ENCODE results near the gene RERE.

Gene RERE

DNA sequence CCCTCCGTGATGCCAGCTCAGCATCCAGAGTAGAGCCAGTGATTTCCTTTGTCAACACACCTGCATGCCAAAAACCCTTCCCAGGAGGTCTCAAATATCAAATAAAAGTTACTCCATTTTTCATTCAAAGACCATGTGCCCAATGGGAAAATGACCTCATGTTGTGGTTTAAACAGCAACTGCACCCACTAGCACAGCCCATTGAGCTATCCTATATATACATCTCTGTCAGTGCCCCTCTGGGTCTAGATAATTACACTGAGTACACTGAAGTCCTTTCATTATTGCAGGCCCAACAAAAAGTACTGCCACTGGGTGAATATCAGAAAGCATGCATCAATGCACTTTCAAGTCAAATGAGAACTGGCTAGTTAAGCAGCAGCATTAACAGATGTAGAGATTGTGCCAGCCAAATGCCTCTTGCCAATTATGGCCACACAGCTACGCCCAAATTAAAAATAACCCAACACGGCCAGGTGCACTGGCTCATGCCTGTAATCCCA lies 381.8 kb downstream of the RERE start:
- DNase-seq, result no peak

DNA sequence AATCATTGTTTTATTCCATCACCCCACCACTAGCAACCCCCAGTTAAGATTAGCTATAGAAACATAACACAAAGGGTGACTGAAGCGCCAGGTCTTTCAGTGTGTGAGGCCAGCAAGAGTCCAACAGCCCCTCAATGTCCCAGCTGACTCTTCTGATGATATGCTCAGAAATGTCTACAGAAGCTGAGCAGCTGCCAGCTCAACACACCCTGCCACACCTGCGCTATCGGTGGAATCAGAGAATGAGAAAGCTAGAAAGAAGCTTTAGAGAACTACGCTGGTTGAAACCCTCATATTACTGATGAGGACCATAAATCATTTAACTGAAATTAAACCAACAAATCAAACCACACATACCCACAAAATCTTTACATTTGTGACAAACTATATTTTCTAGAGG lies 383.3 kb downstream of the RERE start:
- no peak for DNase-seq

DNA sequence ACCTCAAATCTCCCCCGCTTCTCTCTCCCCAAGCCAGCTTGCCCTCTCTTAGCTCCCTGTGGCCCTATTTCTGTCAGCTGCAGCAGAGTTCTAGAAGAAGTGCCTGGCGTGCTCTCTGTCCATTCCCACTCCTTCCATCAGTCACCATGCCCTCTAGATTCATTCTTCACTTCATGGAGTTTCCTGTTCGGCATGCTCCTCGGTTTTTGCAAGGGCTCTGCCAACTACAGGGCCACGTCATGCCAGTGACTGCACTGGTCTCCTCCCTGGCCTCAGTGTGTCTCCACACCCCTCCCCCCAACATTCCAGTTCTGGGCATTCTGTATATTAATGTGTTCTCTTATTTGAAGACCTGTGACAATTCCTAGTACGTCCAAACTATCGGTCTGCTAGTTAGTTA lies 385.7 kb downstream of the RERE start:
- no peak for DNase-seq

DNA sequence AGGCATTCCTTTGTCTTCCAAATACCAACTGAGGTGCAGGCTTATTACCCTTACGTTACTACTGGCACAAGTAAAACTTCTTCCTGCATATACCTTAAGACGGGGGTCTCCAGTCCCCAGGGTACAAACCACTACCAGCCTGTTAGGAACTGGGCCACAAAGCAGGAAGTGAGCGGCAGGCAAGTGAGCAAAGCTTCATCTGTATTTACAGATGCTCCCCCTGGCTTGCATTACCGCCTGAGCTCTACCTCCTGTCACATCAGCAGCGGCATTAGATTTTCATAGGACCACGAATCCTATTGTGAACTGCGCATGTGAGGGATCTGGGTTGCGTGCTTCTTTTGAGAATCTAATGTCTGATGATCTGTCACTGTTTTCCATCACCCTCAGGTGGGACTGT lies 386.4 kb downstream of the RERE start:
- no peak for DNase-seq

DNA sequence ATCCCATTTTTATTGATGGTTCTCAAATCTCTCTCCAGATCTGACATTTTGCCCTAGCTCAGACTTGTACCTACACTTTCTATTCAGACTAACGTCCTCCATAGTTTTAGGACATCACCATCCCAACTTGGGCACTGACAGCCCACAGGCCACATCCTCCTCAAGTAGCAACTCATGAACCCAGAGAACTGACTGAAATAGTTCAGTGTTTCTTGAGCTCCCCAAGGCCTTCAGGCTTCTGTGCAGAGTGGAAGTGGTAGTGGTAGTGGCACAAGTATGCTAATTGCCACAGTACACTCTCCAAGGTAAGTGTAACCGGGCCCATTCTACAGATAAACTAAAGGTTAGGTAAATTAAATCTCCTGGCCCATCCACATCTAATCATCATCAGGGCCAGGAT lies 387.0 kb downstream of the RERE start:
- DNase-seq, result no peak

DNA sequence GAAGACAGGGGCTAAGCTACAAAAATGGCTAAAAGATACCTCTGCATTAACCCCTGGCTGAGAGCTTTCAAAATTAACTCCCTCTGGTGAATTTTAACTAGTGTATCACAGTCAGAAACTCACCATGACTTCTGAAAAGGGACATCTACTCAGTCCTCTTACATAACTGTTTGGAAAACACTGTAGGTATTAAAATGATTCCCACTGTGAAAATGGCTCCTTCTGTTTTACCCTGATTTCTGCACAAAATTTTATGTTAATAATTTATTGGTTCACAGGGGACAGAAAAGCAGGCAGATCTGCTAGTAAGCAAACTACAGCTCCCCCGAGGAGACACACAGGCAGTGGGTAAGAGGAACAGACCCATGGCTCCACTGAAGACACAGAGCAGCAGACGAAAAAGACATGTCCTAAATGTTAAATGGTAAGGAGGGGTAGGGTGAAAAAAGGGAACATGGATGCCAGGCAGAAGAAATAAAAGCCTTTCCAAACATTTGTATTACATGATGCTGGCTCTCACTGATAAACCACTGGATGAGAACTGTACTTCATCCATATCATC lies 387.8 kb downstream of the RERE start:
- no peak for DNase-seq

DNA sequence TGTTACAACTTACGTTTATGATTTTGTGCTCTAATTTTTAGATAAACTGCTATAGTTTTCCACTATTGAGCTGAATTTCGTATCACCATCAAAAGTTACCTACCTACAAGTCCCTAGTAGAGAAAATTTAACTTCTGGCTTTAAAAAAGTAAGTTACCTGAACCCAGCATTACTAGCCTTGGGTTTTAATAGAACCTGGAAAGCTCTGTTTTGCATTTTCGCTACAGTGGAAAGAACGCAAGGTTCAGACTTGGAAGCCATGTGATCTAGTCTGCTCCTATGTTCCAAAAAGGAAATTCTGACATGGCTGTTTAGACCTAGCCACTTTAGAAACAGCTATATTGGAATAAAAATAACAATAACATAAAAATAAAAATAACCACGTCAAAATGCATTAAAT lies 389.0 kb downstream of the RERE start:
- DNase-seq, result no peak

DNA sequence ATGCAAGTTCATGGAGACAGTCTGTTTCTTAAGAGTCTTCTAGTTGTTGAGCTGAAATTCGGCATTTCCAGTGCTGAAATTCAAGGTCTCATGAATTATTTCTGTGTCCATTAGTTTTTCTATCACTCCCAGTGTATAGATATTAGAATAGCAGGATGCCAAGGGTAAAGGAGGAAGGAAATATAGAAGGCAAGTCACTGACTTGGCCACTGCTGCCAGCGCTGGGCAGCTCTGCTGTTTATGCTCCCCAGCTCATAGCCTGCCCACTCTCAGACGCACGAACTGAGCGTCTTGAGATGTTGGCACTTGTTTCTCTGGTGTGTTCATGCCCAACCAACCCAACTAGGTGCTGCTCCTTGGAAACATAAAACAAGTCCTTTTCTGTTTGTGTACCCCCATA lies 389.5 kb downstream of the RERE start:
- no peak for DNase-seq

DNA sequence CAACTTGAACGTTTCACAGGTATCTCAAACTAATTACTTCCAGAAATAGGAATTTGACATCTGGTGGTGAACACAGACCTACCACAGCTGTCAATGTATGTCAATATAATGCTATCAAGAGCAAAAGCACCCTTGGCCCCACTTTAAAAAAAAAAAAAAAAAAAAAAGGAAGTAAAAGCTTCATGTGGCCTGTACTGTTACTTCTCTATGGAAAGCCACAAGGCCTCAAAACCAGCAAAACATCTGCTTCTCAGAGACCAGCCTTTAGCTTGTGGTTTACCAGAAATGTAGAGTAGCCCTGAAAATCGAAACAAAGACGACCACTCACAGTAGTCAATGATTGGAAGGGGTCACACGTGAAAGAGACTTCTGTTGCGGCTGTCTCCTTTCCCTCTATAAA lies 389.9 kb downstream of the RERE start:
- no peak for DNase-seq

DNA sequence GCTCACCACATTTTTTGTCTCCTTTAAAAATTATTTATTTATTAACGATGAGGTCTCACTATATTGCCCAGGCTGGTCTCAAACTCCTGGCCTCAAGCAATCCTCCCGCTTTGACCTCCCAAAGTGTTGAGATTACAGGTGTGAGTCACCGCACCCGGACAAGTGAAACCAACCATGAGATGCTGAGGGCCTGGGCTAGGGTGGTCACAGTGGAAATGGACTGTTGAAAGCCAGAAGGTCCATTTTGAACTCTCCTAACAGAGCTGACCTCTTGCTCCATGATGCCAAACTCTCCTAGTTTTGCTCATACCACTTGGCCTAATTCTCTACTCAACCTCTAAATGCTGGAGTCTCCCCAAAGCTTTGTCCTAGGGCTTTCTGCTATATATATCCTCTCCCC lies 390.4 kb downstream of the RERE start:
- DNase-seq, result no peak

GRCh38 chr1:8425781-8426161 lies 391.7 kb downstream of the RERE start:
- DNase-seq, result no peak

DNA sequence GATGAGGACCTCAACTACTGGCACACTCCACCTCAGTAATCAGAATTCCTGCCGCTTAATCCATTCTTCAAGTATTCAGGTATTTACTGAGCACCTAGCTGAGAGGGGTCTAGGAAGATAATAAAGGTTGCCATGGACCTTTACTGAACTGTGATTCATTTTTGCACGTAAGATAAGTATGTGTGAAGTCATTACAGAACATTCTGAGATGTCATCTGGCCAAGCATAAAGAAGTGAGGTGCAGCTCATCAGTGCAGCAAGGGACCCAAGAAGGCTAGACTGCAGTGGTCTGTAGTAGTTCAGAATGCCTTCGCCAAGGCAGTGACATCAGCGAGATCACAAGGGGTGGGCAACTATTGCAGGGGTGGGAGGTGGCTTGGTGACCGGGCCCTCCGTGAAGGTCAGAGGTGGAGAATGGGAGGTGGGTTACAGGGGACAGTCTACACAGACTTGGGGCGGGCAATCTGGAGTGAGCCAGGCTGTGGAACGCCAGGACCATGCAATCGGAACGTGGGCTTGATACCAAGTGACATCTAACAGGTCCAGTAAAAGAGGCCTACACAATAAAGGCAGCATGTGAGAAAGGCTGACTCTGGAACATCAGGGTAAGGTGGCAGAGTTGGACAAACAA lies 392.2 kb downstream of the RERE start:
- no peak for DNase-seq

DNA sequence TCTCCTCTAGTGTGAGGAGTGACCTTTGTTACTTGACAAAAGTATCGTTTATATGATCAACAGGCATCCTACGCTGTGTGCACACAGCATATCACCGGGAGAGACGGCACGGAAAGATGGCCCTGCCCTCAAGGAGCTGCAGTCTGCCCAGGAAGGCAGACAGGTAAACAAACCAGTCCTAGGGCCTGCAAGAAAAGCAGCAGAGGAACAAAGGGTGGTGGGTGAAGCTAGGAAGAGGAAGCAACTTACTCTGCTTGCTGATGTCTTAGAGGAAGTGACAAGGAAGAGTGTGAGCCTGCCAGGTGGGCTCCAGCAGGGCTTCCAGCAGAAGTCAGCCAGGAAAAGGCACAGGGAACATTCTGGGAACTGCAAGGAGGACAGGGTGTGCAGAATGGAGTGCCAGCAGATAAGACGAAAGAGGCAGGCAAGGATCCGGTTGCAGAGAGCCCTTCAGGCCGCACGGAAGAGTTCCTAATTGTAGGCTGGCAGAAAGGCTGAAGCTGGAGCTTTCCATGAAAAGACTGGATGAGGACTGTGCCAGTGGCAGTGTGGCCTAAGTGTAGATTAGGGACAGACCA lies 392.8 kb downstream of the RERE start:
- no peak for DNase-seq

- DNase-seq, result peak; percentile 12
Measured at GRCh38 chr1:8423692-8424538, 393.5 kb downstream of the RERE start.

DNA sequence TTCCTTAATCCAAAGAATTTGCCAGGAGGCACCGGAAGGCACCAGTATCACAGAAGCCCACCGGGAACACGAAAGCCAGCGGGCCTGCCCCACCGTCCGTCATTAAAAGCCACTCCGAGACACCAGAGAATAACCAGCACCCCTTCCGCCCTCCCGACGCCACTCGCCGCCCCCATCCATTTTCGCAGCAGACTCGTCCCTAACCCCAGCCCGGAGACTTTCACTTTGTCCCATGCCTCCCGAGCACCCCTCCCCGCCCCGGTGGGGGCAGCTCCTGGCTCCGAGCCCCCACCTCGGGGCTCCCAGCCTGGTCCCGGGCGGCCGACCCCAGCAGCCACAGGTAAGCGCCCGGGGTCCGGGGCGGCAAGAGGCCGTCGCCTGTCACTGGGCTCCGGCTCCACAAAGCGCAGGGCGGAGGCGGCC lies 394.2 kb downstream of the RERE start:
- DNase-seq, result no peak

DNA sequence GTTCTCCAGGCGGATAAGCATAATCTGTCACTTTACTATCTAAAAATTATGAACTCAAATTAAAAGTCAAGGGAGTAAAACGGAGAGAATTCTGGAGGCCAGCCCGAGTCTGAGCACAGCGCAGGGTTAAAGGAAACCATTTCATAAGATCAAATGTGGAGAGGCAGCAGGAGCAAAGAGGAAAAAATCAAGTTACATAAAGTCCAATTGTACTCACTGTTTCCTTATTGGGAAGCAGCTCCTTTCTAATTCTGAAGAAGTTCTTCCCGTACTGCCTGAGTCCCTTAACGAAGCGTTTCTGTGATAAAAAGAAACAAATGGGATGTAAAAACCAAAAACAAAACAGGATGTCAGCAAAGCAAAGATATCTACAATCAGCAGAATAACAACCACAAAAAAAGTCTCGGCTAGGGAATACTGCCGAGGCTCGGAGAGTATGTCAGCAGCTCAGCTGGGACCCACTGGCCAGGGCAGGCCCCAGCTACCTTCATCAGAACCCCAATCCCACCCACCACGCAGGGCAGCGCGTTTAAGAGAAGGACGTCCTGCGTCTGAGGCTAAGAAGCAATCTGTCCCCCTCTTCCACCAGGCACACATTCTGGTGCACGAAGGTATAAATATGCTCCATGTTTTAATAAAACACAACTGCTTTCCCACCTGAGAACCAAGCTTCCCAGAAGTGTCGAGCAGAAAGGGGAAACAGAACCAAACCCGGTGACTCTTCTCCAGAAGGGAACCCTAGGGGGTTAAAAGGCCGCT lies 394.8 kb downstream of the RERE start:
- no peak for DNase-seq

- peak; percentile 26 for DNase-seq
Measured at GRCh38 chr1:8421721-8422120, 395.7 kb downstream of the RERE start.

DNA sequence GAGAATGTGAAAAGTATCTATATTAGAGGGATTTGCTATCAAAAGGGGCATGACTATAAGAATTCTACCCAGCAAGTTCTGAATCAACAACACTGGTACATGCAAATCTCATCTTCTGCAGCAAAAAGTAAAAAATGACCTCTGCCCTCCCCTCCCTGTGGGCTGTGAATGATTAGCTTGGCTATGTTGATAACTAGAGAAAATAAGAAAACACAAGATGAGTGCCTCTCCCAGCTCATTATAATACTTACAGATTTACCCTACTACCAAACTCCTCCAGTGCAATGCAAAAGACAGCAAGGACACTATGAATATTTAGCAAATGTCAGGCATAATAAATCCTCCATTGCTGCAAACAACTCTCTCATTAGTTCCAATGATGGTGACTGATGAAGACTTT lies 397.1 kb downstream of the RERE start:
- DNase-seq, result no peak

- DNase-seq, result no peak
Measured at GRCh38 chr1:8419861-8420260, 397.6 kb downstream of the RERE start.

GRCh38 chr1:8419172-8419571 lies 398.3 kb downstream of the RERE start:
- DNase-seq, result no peak

DNA sequence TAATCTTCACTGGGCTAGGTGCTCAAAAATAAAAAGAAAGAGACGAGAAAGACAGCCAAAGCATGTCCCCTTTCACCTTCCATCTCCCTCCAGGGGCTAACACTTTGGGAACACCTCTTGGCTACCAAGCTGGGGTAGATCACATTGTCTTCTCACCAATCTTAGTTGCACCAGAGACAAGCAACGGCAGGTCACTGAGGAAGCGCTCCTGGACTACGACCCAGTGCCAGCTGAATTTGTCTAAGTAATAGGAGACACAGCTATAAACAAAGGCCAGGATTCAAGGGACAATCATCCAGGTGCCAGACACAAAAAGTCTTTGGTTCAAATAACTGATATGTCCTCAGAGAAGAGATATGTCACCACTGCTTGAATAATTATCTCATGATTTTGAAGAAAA lies 399.1 kb downstream of the RERE start:
- no peak for DNase-seq

DNA sequence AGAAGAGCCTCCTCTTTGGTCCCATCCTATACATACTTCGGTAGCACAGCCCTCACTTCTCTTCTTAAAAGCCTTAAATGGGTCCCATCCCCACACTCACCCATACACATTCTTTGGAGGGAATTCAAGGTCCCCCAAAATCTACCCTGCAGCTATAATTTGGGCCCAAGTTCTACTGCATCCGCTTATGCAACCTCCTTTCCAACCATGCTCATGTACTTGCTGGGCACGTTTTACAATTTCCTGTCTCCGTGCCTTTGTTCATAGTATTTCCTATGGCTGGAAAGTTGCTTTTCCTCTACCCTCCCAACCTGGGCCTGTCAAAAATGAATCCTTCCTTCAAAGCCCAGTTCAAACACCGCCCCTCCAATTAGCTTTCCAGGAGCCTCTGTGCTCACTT lies 399.8 kb downstream of the RERE start:
- no peak for DNase-seq

GRCh38 chr1:8416881-8417280 lies 400.6 kb downstream of the RERE start:
- no peak for DNase-seq
